Neural cell (in vitro differentiated cells): ENCODE measurements around the gene NTHL1.

Experiments
- EP300 ChIP-seq: fragments of 450-650 bp; conservative IDR thresholded peaks from 2 replicates; pipeline ENCODE4 v1.6.1; 2014; ENCODE audit warnings: antibody characterized with exemption, mild to moderate bottlenecking, moderate library complexity; ENCODE audit not compliant: poor library complexity, severe bottlenecking
- EZH2 ChIP-seq: fragments of 200-600, 300-800 bp; shearing (Covaris generic), sonication (generic); IDR thresholded peaks from 2 replicates; pipeline ENCODE4 v1.6.1; 2014; ENCODE audit warnings: antibody characterized with exemption, low read length, borderline replicate concordance, mild to moderate bottlenecking; ENCODE audit not compliant: insufficient read depth, poor library complexity, severe bottlenecking
- MXI1 ChIP-seq: fragments of 450-650 bp; conservative IDR thresholded peaks from 2 replicates; pipeline ENCODE4 v1.6.1; 2014; ENCODE audit warnings: antibody characterized with exemption, mild to moderate bottlenecking; ENCODE audit not compliant: poor library complexity, severe bottlenecking
- POLR2AphosphoS5 ChIP-seq: IDR thresholded peaks from 2 replicates; pipeline ENCODE4 v1.6.1; 2012
- RAD21 ChIP-seq: fragments of 450-650 bp; conservative IDR thresholded peaks from 2 replicates; pipeline ENCODE4 v1.6.1; 2014; ENCODE audit warnings: antibody characterized with exemption, mild to moderate bottlenecking, moderate library complexity
- TAF1 ChIP-seq: IDR thresholded peaks from 2 replicates; pipeline ENCODE4 v1.6.1; 2012; ENCODE audit warnings: low read depth
- TF ChIP-seq, protein P1 (sequence below): fragments of 450-650 bp; IDR thresholded peaks from 2 replicates; pipeline ENCODE4 v1.5.1; 2014; ENCODE audit warnings: antibody characterized with exemption, mild to moderate bottlenecking, moderate library complexity; ENCODE audit not compliant: poor library complexity, severe bottlenecking
- TF ChIP-seq, protein P2 (sequence below): IDR thresholded peaks from 2 replicates; pipeline ENCODE4 v1.6.1; 2012; ENCODE audit warnings: borderline replicate concordance

- no peak for TF ChIP-seq RAD21
- TF ChIP-seq, protein P1, sequence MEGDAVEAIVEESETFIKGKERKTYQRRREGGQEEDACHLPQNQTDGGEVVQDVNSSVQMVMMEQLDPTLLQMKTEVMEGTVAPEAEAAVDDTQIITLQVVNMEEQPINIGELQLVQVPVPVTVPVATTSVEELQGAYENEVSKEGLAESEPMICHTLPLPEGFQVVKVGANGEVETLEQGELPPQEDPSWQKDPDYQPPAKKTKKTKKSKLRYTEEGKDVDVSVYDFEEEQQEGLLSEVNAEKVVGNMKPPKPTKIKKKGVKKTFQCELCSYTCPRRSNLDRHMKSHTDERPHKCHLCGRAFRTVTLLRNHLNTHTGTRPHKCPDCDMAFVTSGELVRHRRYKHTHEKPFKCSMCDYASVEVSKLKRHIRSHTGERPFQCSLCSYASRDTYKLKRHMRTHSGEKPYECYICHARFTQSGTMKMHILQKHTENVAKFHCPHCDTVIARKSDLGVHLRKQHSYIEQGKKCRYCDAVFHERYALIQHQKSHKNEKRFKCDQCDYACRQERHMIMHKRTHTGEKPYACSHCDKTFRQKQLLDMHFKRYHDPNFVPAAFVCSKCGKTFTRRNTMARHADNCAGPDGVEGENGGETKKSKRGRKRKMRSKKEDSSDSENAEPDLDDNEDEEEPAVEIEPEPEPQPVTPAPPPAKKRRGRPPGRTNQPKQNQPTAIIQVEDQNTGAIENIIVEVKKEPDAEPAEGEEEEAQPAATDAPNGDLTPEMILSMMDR = no peak
- no peak for TF ChIP-seq POLR2AphosphoS5
- TF ChIP-seq, protein P2, sequence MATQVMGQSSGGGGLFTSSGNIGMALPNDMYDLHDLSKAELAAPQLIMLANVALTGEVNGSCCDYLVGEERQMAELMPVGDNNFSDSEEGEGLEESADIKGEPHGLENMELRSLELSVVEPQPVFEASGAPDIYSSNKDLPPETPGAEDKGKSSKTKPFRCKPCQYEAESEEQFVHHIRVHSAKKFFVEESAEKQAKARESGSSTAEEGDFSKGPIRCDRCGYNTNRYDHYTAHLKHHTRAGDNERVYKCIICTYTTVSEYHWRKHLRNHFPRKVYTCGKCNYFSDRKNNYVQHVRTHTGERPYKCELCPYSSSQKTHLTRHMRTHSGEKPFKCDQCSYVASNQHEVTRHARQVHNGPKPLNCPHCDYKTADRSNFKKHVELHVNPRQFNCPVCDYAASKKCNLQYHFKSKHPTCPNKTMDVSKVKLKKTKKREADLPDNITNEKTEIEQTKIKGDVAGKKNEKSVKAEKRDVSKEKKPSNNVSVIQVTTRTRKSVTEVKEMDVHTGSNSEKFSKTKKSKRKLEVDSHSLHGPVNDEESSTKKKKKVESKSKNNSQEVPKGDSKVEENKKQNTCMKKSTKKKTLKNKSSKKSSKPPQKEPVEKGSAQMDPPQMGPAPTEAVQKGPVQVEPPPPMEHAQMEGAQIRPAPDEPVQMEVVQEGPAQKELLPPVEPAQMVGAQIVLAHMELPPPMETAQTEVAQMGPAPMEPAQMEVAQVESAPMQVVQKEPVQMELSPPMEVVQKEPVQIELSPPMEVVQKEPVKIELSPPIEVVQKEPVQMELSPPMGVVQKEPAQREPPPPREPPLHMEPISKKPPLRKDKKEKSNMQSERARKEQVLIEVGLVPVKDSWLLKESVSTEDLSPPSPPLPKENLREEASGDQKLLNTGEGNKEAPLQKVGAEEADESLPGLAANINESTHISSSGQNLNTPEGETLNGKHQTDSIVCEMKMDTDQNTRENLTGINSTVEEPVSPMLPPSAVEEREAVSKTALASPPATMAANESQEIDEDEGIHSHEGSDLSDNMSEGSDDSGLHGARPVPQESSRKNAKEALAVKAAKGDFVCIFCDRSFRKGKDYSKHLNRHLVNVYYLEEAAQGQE = no peak
- TF ChIP-seq EZH2 = no peak
- TF ChIP-seq MXI1 = no peak
- TF ChIP-seq TAF1 = no peak
- no peak for TF ChIP-seq EP300
These were observed 44.6 kb upstream of the NTHL1 start for GRCh38 chr16:2092256-2092620.
